GM23338 (cell line): ENCODE results near the gene RPS6KA5. TPM values are rescaled to one million over a fixed set of nuclear protein-coding genes. Genes with fewer than 3 reads are reported as not detected.

Experiments used
- ATAC-seq: fragments of 200-7000 bp; cut with Tn5 transposase; 3 replicates; pipeline ENCODE4 v1.9.1; 2020
- DNase-seq: peaks from one replicate; pipeline ENCODE4 v3.0.0-alpha.2; 2015; ENCODE audit warnings: low spot score
- H2AFZ ChIP-seq: fragments of 200-600 bp; sonication (generic); 2 replicates; pipeline ENCODE4 v1.8.0; 2016; ENCODE audit warnings: antibody characterized with exemption, mild to moderate bottlenecking, moderate library complexity
- H3F3A ChIP-seq: fragments of 200-600 bp; sonication (generic); replicated peaks from 2 replicates; pipeline ENCODE4 v1.8.0; 2017; ENCODE audit warnings: antibody characterized with exemption, mixed run types, low read depth
- H3K27ac ChIP-seq: fragments of 200-600 bp; sonication (generic); 2 replicates; pipeline ENCODE4 v1.6.1; 2016; ENCODE audit warnings: low read depth
- H3K27me3 ChIP-seq: fragments of 200-600 bp; sonication (generic); 2 replicates; pipeline ENCODE4 v1.8.0; 2016; ENCODE audit warnings: mild to moderate bottlenecking, mixed run types, moderate library complexity; ENCODE audit not compliant: insufficient read depth
- H3K36me3 ChIP-seq: fragments of 200-600 bp; sonication (generic); 2 replicates; pipeline ENCODE4 v1.8.0; 2016; ENCODE audit warnings: mild to moderate bottlenecking; ENCODE audit not compliant: insufficient read depth
- H3K4me1 ChIP-seq: fragments of 200-600 bp; sonication (generic); 2 replicates; pipeline ENCODE4 v1.8.0; 2016; ENCODE audit warnings: mild to moderate bottlenecking, moderate library complexity; ENCODE audit not compliant: insufficient read depth
- H3K4me2 ChIP-seq: fragments of 200-600 bp; sonication (generic); 2 replicates; pipeline ENCODE4 v1.7.1; 2017; ENCODE audit warnings: mixed run types
- H3K4me3 ChIP-seq: fragments of 200-600 bp; sonication (generic); 2 replicates; pipeline ENCODE4 v1.6.1; 2016; ENCODE audit warnings: mixed run types
- H3K79me2 ChIP-seq: fragments of 200-600 bp; sonication (generic); replicated peaks from 2 replicates; pipeline ENCODE4 v1.8.0; 2017; ENCODE audit warnings: mild to moderate bottlenecking; ENCODE audit not compliant: insufficient read depth
- H3K9me2 ChIP-seq: fragments of 200-600 bp; sonication (generic); 2 replicates; pipeline ENCODE4 v1.8.0; 2017; ENCODE audit not compliant: insufficient read depth
- H4K20me1 ChIP-seq: fragments of 200-600 bp; sonication (generic); replicated peaks from 2 replicates; pipeline ENCODE4 v1.8.0; 2017; ENCODE audit warnings: mild to moderate bottlenecking; ENCODE audit not compliant: insufficient read depth
- H3K27ac Mint-ChIP-seq: 2 replicates; pipeline ENCODE4 v1.8.0; 2020; ENCODE audit warnings: inconsistent platforms, mild to moderate bottlenecking, moderate library complexity, mixed read lengths
- H3K27me3 Mint-ChIP-seq: 3 replicates; pipeline ENCODE4 v1.8.0; 2022; ENCODE audit warnings: low read depth, mild to moderate bottlenecking, moderate library complexity, mixed read lengths, inconsistent platforms; ENCODE audit not compliant: insufficient read depth, poor library complexity
- H3K36me3 Mint-ChIP-seq: 3 replicates; pipeline ENCODE4 v1.8.0; 2021; ENCODE audit warnings: low read depth, mild to moderate bottlenecking, inconsistent platforms, moderate library complexity, mixed read lengths
- H3K4me1 Mint-ChIP-seq: 3 replicates; pipeline ENCODE4 v1.8.0; 2020; ENCODE audit warnings: mild to moderate bottlenecking, inconsistent platforms, mixed read lengths
- H3K4me3 Mint-ChIP-seq: 3 replicates; pipeline ENCODE4 v1.8.0; 2021; ENCODE audit warnings: moderate library complexity, mild to moderate bottlenecking, inconsistent platforms, mixed read lengths
- H3K9me3 Mint-ChIP-seq: 3 replicates; pipeline ENCODE4 v1.8.0; 2020; ENCODE audit warnings: moderate library complexity, mild to moderate bottlenecking, inconsistent platforms, mixed read lengths
- CREB1 ChIP-seq: fragments of 250-450 bp; sonication (Bioruptor Pico); IDR thresholded peaks from 2 replicates; pipeline ENCODE4 v1.5.0; 2020; ENCODE audit warnings: low read depth, mild to moderate bottlenecking, moderate library complexity
- CTCF ChIP-seq, 2 experiments: fragments of 200-600 bp in 1 of 2; sonication (generic) in 1 of 2; conservative IDR thresholded peaks; 2 replicates each; pipeline versions ENCODE4 v1.5.1 to v1.6.1; 2016 to 2017; ENCODE audit warnings: antibody characterized with exemption in 2 of 2, low read depth in 2 of 2, mild to moderate bottlenecking in 2 of 2, moderate library complexity in 1 of 2
- ETS1 ChIP-seq: IDR thresholded peaks from 2 replicates; pipeline ENCODE4 v1.6.1; 2016; ENCODE audit warnings: antibody characterized with exemption
- EZH2 ChIP-seq: fragments of 200-600 bp; sonication (generic); IDR thresholded peaks from one replicate; pipeline ENCODE4 v1.8.0; 2017; ENCODE audit warnings: antibody characterized with exemption, mild to moderate bottlenecking, low read depth; ENCODE audit not compliant: unreplicated experiment
- EZH2phosphoT487 ChIP-seq: fragments of 200-600 bp; sonication (generic); IDR thresholded peaks from one replicate; pipeline ENCODE4 v1.8.1; 2018; ENCODE audit warnings: antibody characterized with exemption; ENCODE audit not compliant: unreplicated experiment
- JUNB ChIP-seq: IDR thresholded peaks from one replicate; pipeline ENCODE4 v1.6.1; 2016; ENCODE audit warnings: antibody characterized with exemption; ENCODE audit not compliant: unreplicated experiment
- NANOG ChIP-seq: IDR thresholded peaks from 2 replicates; pipeline ENCODE4 v1.6.1; 2016; ENCODE audit warnings: antibody characterized with exemption, borderline replicate concordance
- POLR2AphosphoS5 ChIP-seq: IDR thresholded peaks from 2 replicates; pipeline ENCODE4 v1.6.1; 2016; ENCODE audit warnings: antibody characterized with exemption, low read depth
- REST ChIP-seq: IDR thresholded peaks from one replicate; pipeline ENCODE4 v1.6.1; 2018; ENCODE audit warnings: antibody characterized with exemption; ENCODE audit not compliant: unreplicated experiment
- STAT1 ChIP-seq: IDR thresholded peaks from one replicate; pipeline ENCODE4 v1.6.1; 2016; ENCODE audit warnings: antibody characterized with exemption; ENCODE audit not compliant: unreplicated experiment
- ZNF114 ChIP-seq: fragments of 250-450 bp; sonication (Bioruptor Pico); IDR thresholded peaks from 2 replicates; pipeline ENCODE4 v1.5.0; 2020; ENCODE audit warnings: mild to moderate bottlenecking, moderate library complexity
- ZNF331 ChIP-seq: fragments of 250-450 bp; sonication (Bioruptor Pico); IDR thresholded peaks from 2 replicates; pipeline ENCODE4 v1.5.0; 2020; ENCODE audit warnings: low read depth, mild to moderate bottlenecking, moderate library complexity
- polyA plus RNA-seq: library from polyadenylated mRNA; unstranded; fragments of >200 nt; fragmentation: Nextera tagmentation; extraction: Ambion mirVana; gene quantifications from 2 replicates; pipeline ENCODE4 v1.2.1, GENCODE V29; 2016
- total RNA-seq: library from RNA; depleted of rRNA; stranded (reverse); fragments of >200 nt; shearing (Covaris generic); gene quantifications from 2 replicates; pipeline ENCODE4 v1.2.3, GENCODE V29; 2014

The RPS6KA5 gene
- total and polyA plus RNA-seq, 2 experiments from 2014 or later, result 2.1 to 2.4 TPM

GRCh38 chr14:91010153-91010533 lies 50.3 kb downstream of the RPS6KA5 start (continued):
- TF ChIP-seq CTCF (conservative IDR thresholded peaks at IDR 0.05; ENCODE audit: low read depth in 2 of 2) (no peak), STAT1 (no peak), EZH2phosphoT487 (no peak), REST (no peak)

- Mint-ChIP-seq H3K27ac (no peak overlapping the region), H3K4me3 (no peak overlapping the region), H3K4me1 (no peaks in the 10 kb centered on the region), H3K27me3 (no peaks in the 10 kb centered on the region), H3K36me3 (no peaks in the 10 kb centered on the region), H3K9me3 (no peaks in the 10 kb centered on the region)
- H3K9me2 ChIP-seq, result no peaks in the 10 kb centered on the region
- DNase-seq (no peak), ATAC-seq (no peak)
- no peaks in the 10 kb centered on the region for H3K4me1 ChIP-seq
- H3K79me2 ChIP-seq, result no peaks in the 10 kb centered on the region
- H3K36me3 ChIP-seq, result no peaks in the 10 kb centered on the region
- H4K20me1 ChIP-seq, result no peaks in the 10 kb centered on the region
- H3K27ac ChIP-seq, result no peak overlapping the region
- H3K27me3 ChIP-seq, result no peaks in the 10 kb centered on the region
- H3F3A ChIP-seq, result no peaks in the 10 kb centered on the region
- H3K4me3 ChIP-seq, result no peak overlapping the region
- no peak overlapping the region for H3K4me2 ChIP-seq
- H2AFZ ChIP-seq, result no peak overlapping the region
- TF ChIP-seq EZH2phosphoT487 (no peak), CREB1 (no peak), POLR2AphosphoS5 (no peak), ETS1 (no peak), STAT1 (no peak), REST (no peak), NANOG (no peak), ZNF114 (CRISPR knock-in tag) (no peak), JUNB (no peak), ZNF331 (CRISPR knock-in tag) (no peak), CTCF (conservative IDR thresholded peaks at IDR 0.05; ENCODE audit: low read depth in 2 of 2) (no peak), EZH2 (no peak)
Measured at GRCh38 chr14:91009501-91010152, 50.8 kb downstream of the RPS6KA5 start.
